MM.1S (cell line): ENCODE measurements around the gene WDR43.

Experiments used
- CTCF ChIP-seq: fragments of 300-600 bp; sonication (generic); IDR thresholded peaks from 2 replicates; pipeline ENCODE4 v1.5.1; 2016; ENCODE audit warnings: antibody characterized with exemption, low read length, mixed read lengths
- EZH2 ChIP-seq: fragments of 300-600 bp; sonication (generic); optimal IDR thresholded peaks from 2 replicates; pipeline ENCODE3; 2017; ENCODE audit warnings: low read depth, mild to moderate bottlenecking, antibody characterized with exemption, low read length, mixed read lengths

- TF ChIP-seq CTCF = no peak
- TF ChIP-seq EZH2 = no peak
Measured at GRCh38 chr2:28855193-28855592, 39.3 kb upstream of the WDR43 start.
